Muscle of arm (tissue), 12 donors: ENCODE data around the gene VPS13D. TPM values are rescaled to one million over a fixed set of nuclear protein-coding genes. Genes with fewer than 3 reads are reported as not detected.

Experiments used
- DNase-seq: peaks from one replicate; pipeline ENCODE4 v3.0.0-alpha.2; 2013
- polyA plus RNA-seq, 12 donors: library from polyadenylated mRNA; unstranded; fragments of 120-200 nt; gene quantifications; one replicate each; pipeline ENCODE4 v1.2.1, GENCODE V29; 2013; ENCODE audit not compliant: insufficient read length in 12 of 12

The VPS13D gene
- polyA plus RNA-seq, 12 donors, result 13.2 to 32.7 (median 18.8) TPM; not detected in 1

GRCh38 chr1:12230549-12231275, 882 bp downstream of the VPS13D start:
- peak; percentile 18 for DNase-seq

GRCh38 chr1:12231276-12231595, 1.4 kb downstream of the VPS13D start:
- DNase-seq, result no peak

- DNase-seq, result no peak
Observed at GRCh38 chr1:12232221-12232620, 2.4 kb downstream of the VPS13D start.

- DNase-seq, result no peak
Observed at GRCh38 chr1:12244078-12244477, 14.2 kb downstream of the VPS13D start.

- DNase-seq, result no peak
Observed at GRCh38 chr1:12244585-12244984, 14.8 kb downstream of the VPS13D start.

GRCh38 chr1:12245116-12245515, 15.3 kb downstream of the VPS13D start:
- no peak for DNase-seq

- no peak for DNase-seq
Observed at GRCh38 chr1:12245733-12246132, 15.9 kb downstream of the VPS13D start.

GRCh38 chr1:12246584-12246983, 16.8 kb downstream of the VPS13D start:
- no peak for DNase-seq

- no peak for DNase-seq
Observed at GRCh38 chr1:12249181-12249580, 19.4 kb downstream of the VPS13D start.

GRCh38 chr1:12249748-12250147, 19.9 kb downstream of the VPS13D start:
- DNase-seq, result no peak

GRCh38 chr1:12251442-12251841, 21.6 kb downstream of the VPS13D start:
- DNase-seq, result no peak

- no peak for DNase-seq
Observed at GRCh38 chr1:12255913-12256312, 26.1 kb downstream of the VPS13D start.

- DNase-seq, result no peak
Observed at GRCh38 chr1:12258272-12258671, 28.4 kb downstream of the VPS13D start.

GRCh38 chr1:12269351-12269750, 39.5 kb downstream of the VPS13D start:
- no peak for DNase-seq

- DNase-seq, result no peak
Observed at GRCh38 chr1:12271033-12271432, 41.2 kb downstream of the VPS13D start.

GRCh38 chr1:12272770-12273169, 42.9 kb downstream of the VPS13D start:
- DNase-seq, result no peak

- DNase-seq, result peak; percentile 9
Observed at GRCh38 chr1:12275370-12275769, 45.5 kb downstream of the VPS13D start.

GRCh38 chr1:12276225-12276624, 46.4 kb downstream of the VPS13D start:
- DNase-seq, result peak; percentile 15

GRCh38 chr1:12279003-12279402, 49.2 kb downstream of the VPS13D start:
- no peak for DNase-seq

GRCh38 chr1:12279728-12280464, 50.1 kb downstream of the VPS13D start:
- no peak for DNase-seq

GRCh38 chr1:12282142-12282541, 52.3 kb downstream of the VPS13D start:
- no peak for DNase-seq

- DNase-seq, result no peak
Observed at GRCh38 chr1:12284486-12284885, 54.7 kb downstream of the VPS13D start.

- no peak for DNase-seq
Observed at GRCh38 chr1:12285496-12286143, 55.8 kb downstream of the VPS13D start.
